AML-193 (cell line): ENCODE measurements around the gene CHMP4B.

Experiments
- DNase-seq, 2 experiments: peaks; one replicate each; lab custom pipeline; 2025; lab: John Stamatoyannopoulos, UW

The CHMP4B gene

GRCh38 chr20:33821270-33821836, 10.2 kb downstream of the CHMP4B start:
- DNase-seq: no peak

GRCh38 chr20:33822423-33822822, 11.3 kb downstream of the CHMP4B start:
- no peak for DNase-seq

GRCh38 chr20:33822991-33823390, 11.8 kb downstream of the CHMP4B start:
- DNase-seq: no peak

GRCh38 chr20:33824852-33825251, 13.7 kb downstream of the CHMP4B start:
- no peak for DNase-seq

GRCh38 chr20:33825340-33826269, 14.5 kb downstream of the CHMP4B start:
- DNase-seq: no peak

GRCh38 chr20:33826270-33826897, 15.2 kb downstream of the CHMP4B start:
- no peak for DNase-seq

- no peak for DNase-seq
These were observed 16.0 kb downstream of the CHMP4B start for GRCh38 chr20:33827109-33827508.

GRCh38 chr20:33827634-33828325, 16.6 kb downstream of the CHMP4B start:
- no peak for DNase-seq

GRCh38 chr20:33828326-33828844, 17.2 kb downstream of the CHMP4B start:
- no peak for DNase-seq

- no peak for DNase-seq
These were observed 17.9 kb downstream of the CHMP4B start for GRCh38 chr20:33828967-33829560.

GRCh38 chr20:33829636-33830035, 18.5 kb downstream of the CHMP4B start:
- DNase-seq: no peak

GRCh38 chr20:33830371-33830770, 19.2 kb downstream of the CHMP4B start:
- no peak for DNase-seq

- no peak for DNase-seq
These were observed 21.1 kb downstream of the CHMP4B start for GRCh38 chr20:33832103-33832804.

- no peak for DNase-seq
These were observed 22.2 kb downstream of the CHMP4B start for GRCh38 chr20:33833333-33833732.

GRCh38 chr20:33835615-33836172, 24.5 kb downstream of the CHMP4B start:
- no peak for DNase-seq

GRCh38 chr20:33836277-33836676, 25.1 kb downstream of the CHMP4B start:
- no peak for DNase-seq

GRCh38 chr20:33837096-33837830, 26.1 kb downstream of the CHMP4B start:
- DNase-seq: no peak

GRCh38 chr20:33838035-33838864, 27.1 kb downstream of the CHMP4B start:
- no peak for DNase-seq

GRCh38 chr20:33839591-33839990, 28.4 kb downstream of the CHMP4B start:
- no peak for DNase-seq
